ENCODE results near the gene PIEZO1. TPM values are rescaled to one million over a fixed set of nuclear protein-coding genes. Genes with fewer than 3 reads are reported as not detected.

PIEZO1 gene
- total and polyA plus RNA-seq, 2 donors (not counting 1 experiment from before 2014, with no cell fraction given), result 94.5 to 313 TPM

DNA sequence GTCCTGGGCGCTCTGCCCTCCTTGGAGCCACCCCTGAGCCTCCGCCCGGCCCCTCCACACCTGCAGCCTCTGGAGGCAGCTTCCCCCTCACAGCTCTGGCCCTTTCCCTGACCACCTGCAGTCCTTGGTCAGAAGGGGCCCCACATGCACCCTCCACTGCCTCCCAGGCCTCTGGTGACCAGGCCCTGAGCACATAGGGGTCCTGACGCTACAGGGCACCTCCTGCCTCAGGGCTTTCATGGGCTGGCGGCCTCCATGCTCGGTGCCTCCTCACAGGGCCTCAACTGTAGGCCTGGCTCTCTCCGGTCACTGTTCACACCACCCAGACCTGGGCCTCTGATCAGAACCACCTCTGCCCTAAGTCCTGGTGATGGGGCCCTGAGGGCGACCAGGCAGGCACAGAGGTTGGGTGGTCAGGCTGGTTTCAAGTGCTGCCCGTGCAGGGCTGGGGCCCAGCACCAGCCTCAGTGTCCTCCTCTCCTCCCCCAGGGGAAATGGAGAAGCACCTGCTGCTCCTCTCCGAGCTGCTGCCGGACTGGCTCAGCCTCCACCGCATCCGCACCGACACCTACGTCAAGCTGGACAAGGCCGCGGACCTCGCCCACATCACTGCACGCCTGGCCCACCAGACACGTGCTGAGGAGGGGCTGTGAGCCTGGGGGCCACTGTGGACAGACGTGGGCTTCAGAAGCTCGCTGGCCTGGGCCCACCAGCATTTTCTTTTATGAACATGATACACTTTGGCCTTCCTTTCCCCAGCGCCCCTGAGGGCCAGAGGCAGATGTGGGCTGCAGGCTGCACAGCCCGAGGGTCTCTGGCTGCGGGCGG, 22.8 kb upstream of the PIEZO1 start:
- no peaks in the 10 kb centered on the region for H3K27me3 ChIP-seq (ENCODE audit: control insufficient read depth, insufficient read depth, low read length)
- H3K9ac ChIP-seq (ENCODE audit: insufficient read depth, low read length), result no peak overlapping the region
- H4K20me1 ChIP-seq (ENCODE audit: control insufficient read depth, extremely low read depth, insufficient read depth, low read length), result no peaks in the 10 kb centered on the region
- H3K36me3 ChIP-seq (ENCODE audit: control insufficient read depth, insufficient read depth, low read length), result peaks cover 25% of the 10 kb centered on the region
- H3K4me2 ChIP-seq (ENCODE audit: extremely low read depth, insufficient read depth, low read length), result no peak overlapping the region
- peaks cover 22% of the 10 kb centered on the region for H3K4me1 ChIP-seq (ENCODE audit: control insufficient read depth, extremely low read depth, insufficient read depth, low read length)
- no peak for TF ChIP-seq EZH2 (IDR thresholded peaks at IDR 0.05; ENCODE audit: low read length, missing control alignments)
- TF ChIP-seq, protein P1, sequence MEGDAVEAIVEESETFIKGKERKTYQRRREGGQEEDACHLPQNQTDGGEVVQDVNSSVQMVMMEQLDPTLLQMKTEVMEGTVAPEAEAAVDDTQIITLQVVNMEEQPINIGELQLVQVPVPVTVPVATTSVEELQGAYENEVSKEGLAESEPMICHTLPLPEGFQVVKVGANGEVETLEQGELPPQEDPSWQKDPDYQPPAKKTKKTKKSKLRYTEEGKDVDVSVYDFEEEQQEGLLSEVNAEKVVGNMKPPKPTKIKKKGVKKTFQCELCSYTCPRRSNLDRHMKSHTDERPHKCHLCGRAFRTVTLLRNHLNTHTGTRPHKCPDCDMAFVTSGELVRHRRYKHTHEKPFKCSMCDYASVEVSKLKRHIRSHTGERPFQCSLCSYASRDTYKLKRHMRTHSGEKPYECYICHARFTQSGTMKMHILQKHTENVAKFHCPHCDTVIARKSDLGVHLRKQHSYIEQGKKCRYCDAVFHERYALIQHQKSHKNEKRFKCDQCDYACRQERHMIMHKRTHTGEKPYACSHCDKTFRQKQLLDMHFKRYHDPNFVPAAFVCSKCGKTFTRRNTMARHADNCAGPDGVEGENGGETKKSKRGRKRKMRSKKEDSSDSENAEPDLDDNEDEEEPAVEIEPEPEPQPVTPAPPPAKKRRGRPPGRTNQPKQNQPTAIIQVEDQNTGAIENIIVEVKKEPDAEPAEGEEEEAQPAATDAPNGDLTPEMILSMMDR (conservative IDR thresholded peaks at IDR 0.05 in 1 of 2, IDR thresholded peaks at IDR 0.05 in 1 of 2; ENCODE audit: low read depth in 1 of 2, low read length in 2 of 2), result no peak
- no peak overlapping the region for H2AFZ ChIP-seq (ENCODE audit: low read length)
- no peak overlapping the region for H3K4me3 ChIP-seq (replicated peaks in 1 of 4; ENCODE audit: control extremely low read depth in 1 of 4, insufficient read depth in 1 of 4, low read depth in 3 of 4, low read length in 4 of 4)
- no peaks in the 10 kb centered on the region for H3K9me3 ChIP-seq (ENCODE audit: control insufficient read depth, insufficient read depth, low read depth, low read length)
- DNase-seq (ENCODE audit: low read depth in 2 of 2), result no peak
- peaks cover 36% of the 10 kb centered on the region for H3K79me2 ChIP-seq (ENCODE audit: control insufficient read depth, insufficient read depth, low read length)
- no peak overlapping the region for H3K27ac ChIP-seq (ENCODE audit: insufficient read depth, low read length)

DNA sequence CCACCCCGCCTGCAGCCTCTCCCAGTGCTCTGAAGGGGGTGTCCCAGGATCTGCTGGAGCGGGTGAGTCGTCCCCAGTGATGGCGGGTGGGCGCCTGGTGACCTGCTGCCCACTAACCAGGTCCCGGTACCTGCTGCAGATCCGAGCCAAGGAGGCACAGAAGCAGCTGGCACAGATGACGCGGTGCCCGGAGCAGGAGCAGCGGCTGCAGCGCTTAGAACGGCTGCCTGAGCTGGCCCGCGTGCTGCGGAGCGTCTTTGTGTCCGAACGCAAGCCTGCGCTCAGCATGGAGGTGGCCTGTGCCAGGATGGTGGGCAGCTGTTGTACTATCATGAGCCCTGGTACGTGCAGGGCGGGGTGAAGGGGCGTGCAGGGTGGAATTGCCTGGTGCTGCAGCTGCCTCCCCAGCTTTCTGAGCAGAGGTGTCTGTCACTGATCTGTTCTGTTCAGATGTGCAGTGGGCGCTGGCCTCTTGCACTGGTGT, 22.2 kb upstream of the PIEZO1 start:
- H3K4me2 ChIP-seq (ENCODE audit: extremely low read depth, insufficient read depth, low read length), result no peak overlapping the region
- H3K27me3 ChIP-seq (ENCODE audit: control insufficient read depth, insufficient read depth, low read length), result no peaks in the 10 kb centered on the region
- peaks cover 22% of the 10 kb centered on the region for H3K4me1 ChIP-seq (ENCODE audit: control insufficient read depth, extremely low read depth, insufficient read depth, low read length)
- no peak overlapping the region for H2AFZ ChIP-seq (ENCODE audit: low read length)
- peaks cover 25% of the 10 kb centered on the region for H3K36me3 ChIP-seq (ENCODE audit: control insufficient read depth, insufficient read depth, low read length)
- DNase-seq (ENCODE audit: low read depth in 2 of 2), result no peak
- no peak for TF ChIP-seq EZH2 (IDR thresholded peaks at IDR 0.05; ENCODE audit: low read length, missing control alignments)
- TF ChIP-seq, protein P1 (conservative IDR thresholded peaks at IDR 0.05 in 1 of 2, IDR thresholded peaks at IDR 0.05 in 1 of 2; ENCODE audit: low read depth in 1 of 2, low read length in 2 of 2), result no peak
- H3K9ac ChIP-seq (ENCODE audit: insufficient read depth, low read length), result no peak overlapping the region
- H3K4me3 ChIP-seq (replicated peaks in 1 of 4; ENCODE audit: control extremely low read depth in 1 of 4, insufficient read depth in 1 of 4, low read depth in 3 of 4, low read length in 4 of 4), result no peak overlapping the region
- H4K20me1 ChIP-seq (ENCODE audit: control insufficient read depth, extremely low read depth, insufficient read depth, low read length), result no peaks in the 10 kb centered on the region
- no peaks in the 10 kb centered on the region for H3K9me3 ChIP-seq (ENCODE audit: control insufficient read depth, insufficient read depth, low read depth, low read length)
- peaks cover 36% of the 10 kb centered on the region for H3K79me2 ChIP-seq (ENCODE audit: control insufficient read depth, insufficient read depth, low read length)
- H3K27ac ChIP-seq (ENCODE audit: insufficient read depth, low read length), result no peak overlapping the region

DNA sequence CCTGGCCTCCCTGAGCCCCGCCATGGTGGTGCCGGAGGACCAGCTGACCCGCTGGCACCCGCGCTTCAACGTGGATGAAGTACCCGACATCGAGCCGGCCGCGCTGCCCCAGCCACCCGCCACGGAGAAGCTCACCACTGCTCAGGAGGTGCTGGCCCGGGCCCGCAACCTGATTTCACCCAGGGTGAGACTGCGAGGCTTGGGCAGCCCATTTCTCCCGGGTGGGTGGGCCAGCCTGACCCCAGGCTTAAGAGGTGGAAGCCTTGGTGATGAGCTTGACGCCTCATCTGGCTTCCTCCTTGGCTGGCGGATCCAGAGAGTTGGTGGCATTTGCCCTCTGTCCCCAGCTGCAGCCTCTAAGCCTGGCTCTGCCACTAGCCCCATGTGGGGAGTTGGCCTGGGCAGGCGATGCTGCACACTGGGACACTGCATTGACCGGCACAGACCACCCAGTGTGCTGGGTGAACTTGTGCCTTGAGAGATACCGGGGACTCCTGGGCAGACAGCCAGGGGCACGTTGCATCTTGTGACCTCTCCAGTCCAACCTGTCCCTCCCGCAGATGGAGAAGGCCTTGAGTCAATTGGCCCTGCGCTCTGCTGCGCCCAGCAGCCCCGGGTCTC, 21.6 kb upstream of the PIEZO1 start:
- H3K79me2 ChIP-seq (ENCODE audit: control insufficient read depth, insufficient read depth, low read length), result peaks cover 36% of the 10 kb centered on the region

More for the DNA sequence above, 21.6 kb upstream of the PIEZO1 start:
- no peak overlapping the region for H3K4me2 ChIP-seq (ENCODE audit: extremely low read depth, insufficient read depth, low read length)
- TF ChIP-seq, protein P1 (conservative IDR thresholded peaks at IDR 0.05 in 1 of 2, IDR thresholded peaks at IDR 0.05 in 1 of 2; ENCODE audit: low read depth in 1 of 2, low read length in 2 of 2), result no peak
- TF ChIP-seq EZH2 (IDR thresholded peaks at IDR 0.05; ENCODE audit: low read length, missing control alignments), result no peak
- no peak overlapping the region for H3K27ac ChIP-seq (ENCODE audit: insufficient read depth, low read length)
- H3K36me3 ChIP-seq (ENCODE audit: control insufficient read depth, insufficient read depth, low read length), result peaks cover 25% of the 10 kb centered on the region
- no peak for DNase-seq (ENCODE audit: low read depth in 2 of 2)
- no peaks in the 10 kb centered on the region for H3K27me3 ChIP-seq (ENCODE audit: control insufficient read depth, insufficient read depth, low read length)
- H3K4me3 ChIP-seq (replicated peaks in 1 of 4; ENCODE audit: control extremely low read depth in 1 of 4, insufficient read depth in 1 of 4, low read depth in 3 of 4, low read length in 4 of 4), result no peak overlapping the region
- H2AFZ ChIP-seq (ENCODE audit: low read length), result no peak overlapping the region
- H3K4me1 ChIP-seq (ENCODE audit: control insufficient read depth, extremely low read depth, insufficient read depth, low read length), result peaks cover 21% of the 10 kb centered on the region
- H3K9me3 ChIP-seq (ENCODE audit: control insufficient read depth, insufficient read depth, low read depth, low read length), result no peaks in the 10 kb centered on the region
- no peaks in the 10 kb centered on the region for H4K20me1 ChIP-seq (ENCODE audit: control insufficient read depth, extremely low read depth, insufficient read depth, low read length)
- no peak overlapping the region for H3K9ac ChIP-seq (ENCODE audit: insufficient read depth, low read length)

All from fibroblast of lung (primary cell).